ENCODE data around the gene SLC39A3. TPM values are rescaled to one million over a fixed set of nuclear protein-coding genes. Genes with fewer than 3 reads are reported as not detected.

The SLC39A3 gene
- total and polyA plus RNA-seq, 2 donors (not counting 1 experiment from before 2014, with no cell fraction given): 23.9 to 28.2 TPM

DNA sequence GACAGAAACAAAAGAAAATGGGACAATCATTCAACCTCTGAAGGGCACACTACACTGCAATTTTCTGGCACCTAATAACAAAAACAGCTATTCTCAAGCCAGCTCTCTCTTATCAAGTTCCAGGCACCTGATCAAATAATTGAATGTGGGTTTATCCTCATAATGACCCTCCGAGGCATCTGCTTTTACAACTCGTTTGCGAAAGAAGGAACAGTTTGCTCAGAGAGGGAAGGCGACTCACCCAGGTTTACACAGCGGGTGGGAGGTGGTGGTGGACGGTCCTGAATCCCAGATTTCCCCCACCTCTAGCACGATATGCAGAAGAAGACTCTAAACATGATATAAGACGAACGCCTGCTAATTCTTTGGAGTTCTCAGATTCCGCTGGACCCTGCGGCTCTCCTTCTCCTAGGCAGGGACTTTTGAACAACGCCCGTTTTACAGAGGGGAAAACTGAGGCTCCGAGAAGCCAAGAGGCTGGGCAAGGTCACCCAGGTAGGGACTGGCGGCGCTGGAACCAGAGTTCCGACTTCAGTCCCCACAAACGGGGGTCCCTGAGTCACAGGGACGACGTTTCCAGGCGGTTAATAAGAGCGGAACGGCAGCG, 42.6 kb upstream of the SLC39A3 start:
- Histone ChIP-seq H3K4me2 (ENCODE audit: extremely low read depth, insufficient read depth, low read length) (peak overlapping the region; percentile 96), H3K9ac (ENCODE audit: insufficient read depth, low read length) (peak overlapping the region; percentile 96), H3K4me3 (replicated peaks in 1 of 4; ENCODE audit: control extremely low read depth in 1 of 4, insufficient read depth in 1 of 4, low read depth in 3 of 4, low read length in 4 of 4) (peak overlapping the region; percentile 79 to 98 (median 86)), H3K9me3 (ENCODE audit: control insufficient read depth, insufficient read depth, low read depth, low read length) (no peaks in the 10 kb centered on the region), H3K27ac (ENCODE audit: insufficient read depth, low read length) (peak overlapping the region; percentile 95), H4K20me1 (ENCODE audit: control insufficient read depth, extremely low read depth, insufficient read depth, low read length) (no peaks in the 10 kb centered on the region), H3K36me3 (ENCODE audit: control insufficient read depth, insufficient read depth, low read length) (peaks cover under 1% of the 10 kb centered on the region), H3K27me3 (ENCODE audit: control insufficient read depth, insufficient read depth, low read length) (no peaks in the 10 kb centered on the region), H3K4me1 (ENCODE audit: control insufficient read depth, extremely low read depth, insufficient read depth, low read length) (peaks cover 8% of the 10 kb centered on the region), H3K79me2 (ENCODE audit: control insufficient read depth, insufficient read depth, low read length) (peaks cover 70% of the 10 kb centered on the region), H2AFZ (ENCODE audit: low read length) (peak overlapping the region; percentile 45)
- no peak for TF ChIP-seq EZH2 (IDR thresholded peaks at IDR 0.05; ENCODE audit: low read length, missing control alignments)
- TF ChIP-seq, protein P1, sequence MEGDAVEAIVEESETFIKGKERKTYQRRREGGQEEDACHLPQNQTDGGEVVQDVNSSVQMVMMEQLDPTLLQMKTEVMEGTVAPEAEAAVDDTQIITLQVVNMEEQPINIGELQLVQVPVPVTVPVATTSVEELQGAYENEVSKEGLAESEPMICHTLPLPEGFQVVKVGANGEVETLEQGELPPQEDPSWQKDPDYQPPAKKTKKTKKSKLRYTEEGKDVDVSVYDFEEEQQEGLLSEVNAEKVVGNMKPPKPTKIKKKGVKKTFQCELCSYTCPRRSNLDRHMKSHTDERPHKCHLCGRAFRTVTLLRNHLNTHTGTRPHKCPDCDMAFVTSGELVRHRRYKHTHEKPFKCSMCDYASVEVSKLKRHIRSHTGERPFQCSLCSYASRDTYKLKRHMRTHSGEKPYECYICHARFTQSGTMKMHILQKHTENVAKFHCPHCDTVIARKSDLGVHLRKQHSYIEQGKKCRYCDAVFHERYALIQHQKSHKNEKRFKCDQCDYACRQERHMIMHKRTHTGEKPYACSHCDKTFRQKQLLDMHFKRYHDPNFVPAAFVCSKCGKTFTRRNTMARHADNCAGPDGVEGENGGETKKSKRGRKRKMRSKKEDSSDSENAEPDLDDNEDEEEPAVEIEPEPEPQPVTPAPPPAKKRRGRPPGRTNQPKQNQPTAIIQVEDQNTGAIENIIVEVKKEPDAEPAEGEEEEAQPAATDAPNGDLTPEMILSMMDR (conservative IDR thresholded peaks at IDR 0.05 in 1 of 2, IDR thresholded peaks at IDR 0.05 in 1 of 2; ENCODE audit: low read depth in 1 of 2, low read length in 2 of 2): no peak
- DNase-seq (ENCODE audit: low read depth in 2 of 2): no peak

DNA sequence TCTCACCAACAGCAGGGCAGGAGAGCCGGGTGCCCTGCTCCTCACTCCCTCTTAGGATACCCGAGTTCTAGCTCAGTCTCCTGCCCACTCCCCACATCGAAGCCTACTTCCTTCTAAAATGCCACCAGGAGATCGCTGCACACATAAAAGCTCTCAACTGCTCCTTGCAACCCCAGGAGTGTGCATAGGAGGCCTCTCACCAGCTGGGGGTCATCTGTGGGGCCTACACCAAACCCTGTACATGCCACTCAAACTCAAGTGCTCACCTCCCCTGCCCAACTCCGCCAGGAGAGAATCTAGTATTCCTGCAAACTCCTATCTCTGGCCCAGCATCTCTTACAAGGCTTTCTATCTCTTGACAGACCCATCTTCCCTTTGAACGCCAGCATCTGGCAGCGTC, 40.5 kb upstream of the SLC39A3 start:
- no peak for DNase-seq (ENCODE audit: low read depth in 2 of 2)
- Histone ChIP-seq H4K20me1 (ENCODE audit: control insufficient read depth, extremely low read depth, insufficient read depth, low read length) (no peaks in the 10 kb centered on the region), H3K9me3 (ENCODE audit: control insufficient read depth, insufficient read depth, low read depth, low read length) (no peaks in the 10 kb centered on the region), H2AFZ (ENCODE audit: low read length) (no peak overlapping the region), H3K9ac (ENCODE audit: insufficient read depth, low read length) (no peak overlapping the region), H3K27ac (ENCODE audit: insufficient read depth, low read length) (no peak overlapping the region), H3K4me2 (ENCODE audit: extremely low read depth, insufficient read depth, low read length) (no peak overlapping the region), H3K27me3 (ENCODE audit: control insufficient read depth, insufficient read depth, low read length) (no peaks in the 10 kb centered on the region), H3K36me3 (ENCODE audit: control insufficient read depth, insufficient read depth, low read length) (peaks cover 2% of the 10 kb centered on the region), H3K79me2 (ENCODE audit: control insufficient read depth, insufficient read depth, low read length) (peaks cover 75% of the 10 kb centered on the region), H3K4me1 (ENCODE audit: control insufficient read depth, extremely low read depth, insufficient read depth, low read length) (peaks cover 11% of the 10 kb centered on the region), H3K4me3 (replicated peaks in 1 of 4; ENCODE audit: control extremely low read depth in 1 of 4, insufficient read depth in 1 of 4, low read depth in 3 of 4, low read length in 4 of 4) (no peak overlapping the region)
- TF ChIP-seq, protein P1 (conservative IDR thresholded peaks at IDR 0.05 in 1 of 2, IDR thresholded peaks at IDR 0.05 in 1 of 2; ENCODE audit: low read depth in 1 of 2, low read length in 2 of 2): no peak
- no peak for TF ChIP-seq EZH2 (IDR thresholded peaks at IDR 0.05; ENCODE audit: low read length, missing control alignments)

DNA sequence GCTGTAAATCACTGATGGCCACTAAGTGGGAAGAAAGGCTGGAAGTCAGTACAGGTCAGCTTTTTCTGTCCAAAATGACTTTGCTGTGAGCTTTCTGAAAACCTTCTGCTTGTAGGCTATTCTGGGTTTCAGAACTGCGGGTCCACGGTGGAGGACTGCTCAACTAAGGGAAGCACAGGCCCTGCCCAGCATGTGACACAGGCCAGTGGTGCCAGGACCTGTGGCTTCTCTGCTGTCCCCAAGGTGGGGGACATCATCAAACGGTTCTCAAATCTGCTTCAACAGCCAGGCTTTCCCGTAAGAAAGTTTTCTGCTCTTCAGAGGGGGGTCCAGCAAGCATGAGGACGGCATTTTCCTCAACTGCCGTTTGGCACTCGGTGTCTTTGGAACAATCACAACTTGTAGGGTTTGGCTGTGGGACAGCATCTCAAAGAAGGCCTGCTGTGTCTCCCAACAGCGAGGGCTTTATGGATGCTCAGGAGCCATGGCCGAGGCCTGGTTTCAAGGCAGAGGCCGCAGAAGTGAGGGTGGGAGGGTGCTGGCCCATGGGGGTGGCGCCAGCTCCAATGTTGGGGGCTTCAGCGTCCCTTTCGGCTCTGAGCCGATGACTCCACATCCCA, 39.4 kb upstream of the SLC39A3 start:
- H3K27ac ChIP-seq (ENCODE audit: insufficient read depth, low read length): no peak overlapping the region
- no peak overlapping the region for H3K4me2 ChIP-seq (ENCODE audit: extremely low read depth, insufficient read depth, low read length)
- peaks cover 2% of the 10 kb centered on the region for H3K36me3 ChIP-seq (ENCODE audit: control insufficient read depth, insufficient read depth, low read length)
- H3K9ac ChIP-seq (ENCODE audit: insufficient read depth, low read length): no peak overlapping the region
- H4K20me1 ChIP-seq (ENCODE audit: control insufficient read depth, extremely low read depth, insufficient read depth, low read length): no peaks in the 10 kb centered on the region
- no peak for DNase-seq (ENCODE audit: low read depth in 2 of 2)
- H3K79me2 ChIP-seq (ENCODE audit: control insufficient read depth, insufficient read depth, low read length): peaks cover 86% of the 10 kb centered on the region
- no peak overlapping the region for H3K4me3 ChIP-seq (replicated peaks in 1 of 4; ENCODE audit: control extremely low read depth in 1 of 4, insufficient read depth in 1 of 4, low read depth in 3 of 4, low read length in 4 of 4)
- no peaks in the 10 kb centered on the region for H3K9me3 ChIP-seq (ENCODE audit: control insufficient read depth, insufficient read depth, low read depth, low read length)
- no peaks in the 10 kb centered on the region for H3K27me3 ChIP-seq (ENCODE audit: control insufficient read depth, insufficient read depth, low read length)
- H2AFZ ChIP-seq (ENCODE audit: low read length): no peak overlapping the region
- H3K4me1 ChIP-seq (ENCODE audit: control insufficient read depth, extremely low read depth, insufficient read depth, low read length): peaks cover 11% of the 10 kb centered on the region
- no peak for TF ChIP-seq EZH2 (IDR thresholded peaks at IDR 0.05; ENCODE audit: low read length, missing control alignments)
- TF ChIP-seq, protein P1 (conservative IDR thresholded peaks at IDR 0.05 in 1 of 2, IDR thresholded peaks at IDR 0.05 in 1 of 2; ENCODE audit: low read depth in 1 of 2, low read length in 2 of 2): no peak
